Measurements from ENCODE around the gene CD300LB. TPM values are rescaled to one million over a fixed set of nuclear protein-coding genes. Genes with fewer than 3 reads are reported as not detected.

CD300LB gene
- total and polyA plus RNA-seq, 12 donors: 0.14 to 1.7 (median 0.25) TPM; not detected in 5

GRCh38 chr17:74471341-74471740 is 59.9 kb downstream of the CD300LB start:
- no peak overlapping the region for H3K4me3 ChIP-seq
- H3K36me3 ChIP-seq: peaks cover 0 to 31% (median 0%) of the 10 kb centered on the region in 9 donors
- ATAC-seq: no peak
- no peak for TF ChIP-seq CTCF (IDR thresholded peaks at IDR 0.05)
- DNase-seq: no peak
- peaks cover 0 to 69% (median 35%) of the 10 kb centered on the region in 7 donors for H3K27me3 ChIP-seq
- peaks cover 0 to 22% (median 5%) of the 10 kb centered on the region in 9 donors for H3K4me1 ChIP-seq
- H3K9me3 ChIP-seq: peaks cover 0 to 11% (median 7%) of the 10 kb centered on the region in 11 donors
- no peak overlapping the region for H3K27ac ChIP-seq
- intact Hi-C loops (cut with DNase I): no loop called here
- 90 to 92% methylated on average over 3 of the region's 3 CpGs for WGBS, 2 donors

Other genes starting within 250 kb of the CD300LB start
- gene KIF19, start 205.2 kb downstream of the CD300LB start, total RNA-seq: 1 to 10 TPM in 2 of 10 donors, under 1 TPM in 8; 0.07 to 1.5 (median 0.26) TPM
- gene KIF19, start 205.2 kb downstream of the CD300LB start, polyA plus RNA-seq: under 1 TPM; 0.29 to 0.41 TPM
- not detected for gene BTBD17, start 169.6 kb downstream of the CD300LB start, total RNA-seq
- not detected for gene BTBD17, start 169.6 kb downstream of the CD300LB start, polyA plus RNA-seq
- gene GPR142, start 164.0 kb downstream of the CD300LB start, total RNA-seq: under 1 TPM in 1 of 10 donors, not detected in 9; 0.70 TPM
- gene GPR142, start 164.0 kb downstream of the CD300LB start, polyA plus RNA-seq: not detected
- gene GPRC5C, start 99.4 kb downstream of the CD300LB start, total RNA-seq: 10 to 100 TPM; 28.0 to 41.0 (median 32.5) TPM
- gene GPRC5C, start 99.4 kb downstream of the CD300LB start, polyA plus RNA-seq: 10 to 100 TPM; 29.5 to 38.2 TPM
- gene CD300A, start 64.8 kb downstream of the CD300LB start, total RNA-seq: 10 to 100 TPM in 1 of 10 donors, 1 to 10 TPM in 4, under 1 TPM in 5; 0.38 to 13.1 (median 1.4) TPM
- 1 to 10 TPM in 1 of 2 donors, under 1 TPM in 1; 0.95 to 1.9 TPM for gene CD300A, start 64.8 kb downstream of the CD300LB start, polyA plus RNA-seq
- gene CD300C, start 14.6 kb upstream of the CD300LB start, total RNA-seq: 1 to 10 TPM in 1 of 10 donors, under 1 TPM in 9; 0.21 to 3.2 (median 0.55) TPM
- under 1 TPM; 0.22 to 0.65 TPM for gene CD300C, start 14.6 kb upstream of the CD300LB start, polyA plus RNA-seq
- gene CD300H, start 36.0 kb upstream of the CD300LB start, total RNA-seq: under 1 TPM in 2 of 10 donors, not detected in 8; 0.49 to 0.97 TPM
- gene CD300H, start 36.0 kb upstream of the CD300LB start, polyA plus RNA-seq: not detected
- not detected for gene CD300LD, start 60.8 kb upstream of the CD300LB start, total RNA-seq
- gene CD300LD, start 60.8 kb upstream of the CD300LB start, polyA plus RNA-seq: not detected
- 1 to 10 TPM in 1 of 10 donors, under 1 TPM in 9; 0.20 to 4.9 (median 0.35) TPM for gene CD300E, start 92.3 kb upstream of the CD300LB start, total RNA-seq
- under 1 TPM; 0.07 to 0.91 TPM for gene CD300E, start 92.3 kb upstream of the CD300LB start, polyA plus RNA-seq
- gene CD300LF, start 181.4 kb upstream of the CD300LB start, total RNA-seq: 1 to 10 TPM in 1 of 10 donors, under 1 TPM in 6, not detected in 3; 0.13 to 4.5 (median 0.34) TPM
- under 1 TPM; 0.15 to 0.36 TPM for gene CD300LF, start 181.4 kb upstream of the CD300LB start, polyA plus RNA-seq
- gene RAB37, start 205.8 kb upstream of the CD300LB start, total RNA-seq: 1 to 10 TPM in 9 of 10 donors, under 1 TPM in 1; 0.95 to 2.8 (median 1.6) TPM
- gene RAB37, start 205.8 kb upstream of the CD300LB start, polyA plus RNA-seq: 1 to 10 TPM in 1 of 2 donors, under 1 TPM in 1; 0.93 to 2.7 TPM
- 10 to 100 TPM in 6 of 10 donors, 1 to 10 TPM in 4; 6.7 to 33.4 (median 12.7) TPM for gene NHERF1, start 217.2 kb upstream of the CD300LB start, total RNA-seq
- gene NHERF1, start 217.2 kb upstream of the CD300LB start, polyA plus RNA-seq: 10 to 100 TPM in 1 of 2 donors, 1 to 10 TPM in 1; 6.9 to 24.5 TPM
- 10 to 100 TPM; 10.6 to 25.9 (median 17.0) TPM for gene NAT9, start 244.9 kb upstream of the CD300LB start, total RNA-seq
- gene NAT9, start 244.9 kb upstream of the CD300LB start, polyA plus RNA-seq: 10 to 100 TPM; 33.6 to 42.9 TPM